ENCODE measurements around the gene CHCHD10. TPM values are rescaled to one million over a fixed set of nuclear protein-coding genes. Genes with fewer than 3 reads are reported as not detected.

Gene CHCHD10
- total and polyA plus RNA-seq, 4 donors = 16.6 to 174 (median 82.5) TPM

DNA sequence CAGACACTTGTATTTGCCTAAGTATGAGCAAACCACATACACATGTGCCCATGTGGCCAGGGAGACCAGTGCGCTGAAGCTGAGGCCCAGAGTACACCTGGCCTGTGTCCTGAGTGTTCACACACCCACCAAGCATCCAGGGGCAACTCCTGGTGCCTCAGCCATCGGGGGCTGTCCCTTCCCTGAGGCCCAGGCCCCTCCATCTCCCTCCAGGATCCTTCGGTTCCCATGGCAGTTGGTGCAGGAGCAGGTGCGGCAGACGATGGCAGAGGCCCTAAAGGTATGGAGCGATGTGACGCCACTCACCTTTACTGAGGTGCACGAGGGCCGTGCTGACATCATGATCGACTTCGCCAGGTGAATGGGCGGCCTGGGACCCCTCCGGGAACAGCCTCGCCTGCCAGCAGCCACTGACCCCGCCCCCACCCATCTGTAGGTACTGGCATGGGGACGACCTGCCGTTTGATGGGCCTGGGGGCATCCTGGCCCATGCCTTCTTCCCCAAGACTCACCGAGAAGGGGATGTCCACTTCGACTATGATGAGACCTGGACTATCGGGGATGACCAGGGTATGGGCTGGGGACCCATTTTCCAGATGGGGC lies 12.5 kb upstream of the CHCHD10 start:
- ATAC-seq (ENCODE audit: insufficient read depth, low FRiP score) = no peak
- H3K9me3 ChIP-seq (ENCODE audit: control insufficient read depth in 4 of 4, insufficient read depth in 3 of 4, low read length in 3 of 4) = no peaks in the 10 kb centered on the region
- 93 to 96% methylated on average over 20 of the region's 20 CpGs for WGBS, 2 donors
- H3K9ac ChIP-seq (ENCODE audit: insufficient read depth in 1 of 2, low read length in 2 of 2) = no peak overlapping the region
- TF ChIP-seq, protein P1, sequence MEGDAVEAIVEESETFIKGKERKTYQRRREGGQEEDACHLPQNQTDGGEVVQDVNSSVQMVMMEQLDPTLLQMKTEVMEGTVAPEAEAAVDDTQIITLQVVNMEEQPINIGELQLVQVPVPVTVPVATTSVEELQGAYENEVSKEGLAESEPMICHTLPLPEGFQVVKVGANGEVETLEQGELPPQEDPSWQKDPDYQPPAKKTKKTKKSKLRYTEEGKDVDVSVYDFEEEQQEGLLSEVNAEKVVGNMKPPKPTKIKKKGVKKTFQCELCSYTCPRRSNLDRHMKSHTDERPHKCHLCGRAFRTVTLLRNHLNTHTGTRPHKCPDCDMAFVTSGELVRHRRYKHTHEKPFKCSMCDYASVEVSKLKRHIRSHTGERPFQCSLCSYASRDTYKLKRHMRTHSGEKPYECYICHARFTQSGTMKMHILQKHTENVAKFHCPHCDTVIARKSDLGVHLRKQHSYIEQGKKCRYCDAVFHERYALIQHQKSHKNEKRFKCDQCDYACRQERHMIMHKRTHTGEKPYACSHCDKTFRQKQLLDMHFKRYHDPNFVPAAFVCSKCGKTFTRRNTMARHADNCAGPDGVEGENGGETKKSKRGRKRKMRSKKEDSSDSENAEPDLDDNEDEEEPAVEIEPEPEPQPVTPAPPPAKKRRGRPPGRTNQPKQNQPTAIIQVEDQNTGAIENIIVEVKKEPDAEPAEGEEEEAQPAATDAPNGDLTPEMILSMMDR (IDR thresholded peaks at IDR 0.05; ENCODE audit: control extremely low read depth, extremely low read depth) = no peak
- no peaks in the 10 kb centered on the region for H3K27me3 ChIP-seq (ENCODE audit: control insufficient read depth in 3 of 3, insufficient read depth in 3 of 3, low read length in 2 of 3)
- peaks cover 0 to 1% (median 0%) of the 10 kb centered on the region in 5 donors for H3K4me1 ChIP-seq (ENCODE audit: control insufficient read depth in 5 of 5, insufficient read depth in 5 of 5, low read length in 5 of 5)
- DNase-seq = no peak
- no peak overlapping the region for H3K4me3 ChIP-seq
- H3K27ac ChIP-seq (ENCODE audit: low read depth in 1 of 2, low read length in 1 of 2) = no peak overlapping the region
- no peaks in the 10 kb centered on the region for H3K36me3 ChIP-seq (ENCODE audit: control insufficient read depth in 4 of 4, insufficient read depth in 4 of 4, low read length in 4 of 4)

DNA sequence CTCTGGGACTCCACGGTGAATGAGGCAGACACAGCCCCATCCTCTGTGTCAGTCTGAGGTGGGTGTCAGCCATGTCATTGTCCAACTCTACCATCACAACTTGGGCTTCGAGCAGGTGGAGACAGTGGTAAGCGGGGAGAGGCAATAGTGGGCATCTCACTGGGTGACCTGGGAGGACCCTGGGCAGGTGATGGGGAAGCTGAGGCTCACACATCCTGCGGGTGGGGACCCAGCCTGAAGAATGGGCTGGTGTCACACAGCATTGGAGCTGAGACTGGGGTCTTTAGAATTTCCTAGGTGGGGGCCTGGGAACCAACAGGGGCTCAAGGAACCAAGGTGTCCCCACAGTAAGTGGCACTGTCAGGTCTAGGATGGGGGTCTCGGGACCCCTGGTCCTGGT lies 12.0 kb upstream of the CHCHD10 start:
- Histone ChIP-seq H3K9me3 (ENCODE audit: control insufficient read depth in 4 of 4, insufficient read depth in 3 of 4, low read length in 3 of 4) (no peaks in the 10 kb centered on the region), H3K4me1 (ENCODE audit: control insufficient read depth in 5 of 5, insufficient read depth in 5 of 5, low read length in 5 of 5) (peaks cover 0 to 6% (median under 1%) of the 10 kb centered on the region in 5 donors), H3K27me3 (ENCODE audit: control insufficient read depth in 3 of 3, insufficient read depth in 3 of 3, low read length in 2 of 3) (no peaks in the 10 kb centered on the region), H3K36me3 (ENCODE audit: control insufficient read depth in 4 of 4, insufficient read depth in 4 of 4, low read length in 4 of 4) (no peaks in the 10 kb centered on the region), H3K9ac (ENCODE audit: insufficient read depth in 1 of 2, low read length in 2 of 2) (no peak overlapping the region), H3K4me3 (no peak overlapping the region), H3K27ac (ENCODE audit: low read depth in 1 of 2, low read length in 1 of 2) (no peak overlapping the region)
- ATAC-seq (ENCODE audit: insufficient read depth, low FRiP score) (no peak), DNase-seq (no peak)
- 90 to 95% methylated on average over 5 of the region's 5 CpGs for WGBS, 2 donors
- TF ChIP-seq, protein P1 (IDR thresholded peaks at IDR 0.05; ENCODE audit: control extremely low read depth, extremely low read depth) = no peak

DNA sequence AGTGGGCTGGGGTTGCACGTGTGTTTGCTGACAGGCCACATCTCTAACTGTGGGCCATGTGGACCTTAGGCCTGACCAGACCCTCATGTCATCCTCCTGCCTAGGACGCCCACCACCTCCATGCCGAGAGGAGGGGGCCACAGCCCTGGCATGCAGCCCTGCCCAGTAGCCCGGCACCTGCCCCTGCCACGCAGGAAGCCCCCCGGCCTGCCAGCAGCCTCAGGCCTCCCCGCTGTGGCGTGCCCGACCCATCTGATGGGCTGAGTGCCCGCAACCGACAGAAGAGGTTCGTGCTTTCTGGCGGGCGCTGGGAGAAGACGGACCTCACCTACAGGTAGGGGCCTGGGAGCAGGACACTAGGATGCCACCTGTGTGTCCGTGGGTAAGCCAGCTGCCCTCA lies 11.3 kb upstream of the CHCHD10 start:
- DNase-seq (no peak), ATAC-seq (ENCODE audit: insufficient read depth, low FRiP score) (no peak)
- TF ChIP-seq, protein P1 (IDR thresholded peaks at IDR 0.05; ENCODE audit: control extremely low read depth, extremely low read depth) = no peak
- Histone ChIP-seq H3K27ac (ENCODE audit: low read depth in 1 of 2, low read length in 1 of 2) (no peak overlapping the region), H3K9ac (ENCODE audit: insufficient read depth in 1 of 2, low read length in 2 of 2) (no peak overlapping the region), H3K4me1 (ENCODE audit: control insufficient read depth in 5 of 5, insufficient read depth in 5 of 5, low read length in 5 of 5) (peaks cover 0 to 13% (median 7%) of the 10 kb centered on the region in 5 donors), H3K9me3 (ENCODE audit: control insufficient read depth in 4 of 4, insufficient read depth in 3 of 4, low read length in 3 of 4) (no peaks in the 10 kb centered on the region), H3K4me3 (no peak overlapping the region), H3K27me3 (ENCODE audit: control insufficient read depth in 3 of 3, insufficient read depth in 3 of 3, low read length in 2 of 3) (no peaks in the 10 kb centered on the region), H3K36me3 (ENCODE audit: control insufficient read depth in 4 of 4, insufficient read depth in 4 of 4, low read length in 4 of 4) (no peaks in the 10 kb centered on the region)
- whole genome bisulfite sequencing, 2 donors = 95% methylated on average over 16 of the region's 16 CpGs

DNA sequence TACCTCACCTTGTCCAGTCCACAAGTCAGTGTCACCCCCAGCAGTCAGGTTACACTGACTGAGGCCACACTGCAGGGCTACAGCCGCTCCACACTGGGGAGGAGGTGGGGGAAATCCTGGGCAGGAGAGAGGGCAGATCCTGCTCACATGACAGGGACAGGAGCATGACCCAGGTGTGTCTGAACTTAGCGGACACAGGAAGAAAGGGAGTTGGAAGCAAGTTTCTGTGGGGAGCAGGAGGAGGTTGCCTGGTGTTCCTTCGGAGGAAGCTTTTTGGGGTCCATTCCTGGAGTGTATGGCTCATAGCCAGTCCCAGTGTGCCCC lies 10.8 kb upstream of the CHCHD10 start:
- TF ChIP-seq, protein P1 (IDR thresholded peaks at IDR 0.05; ENCODE audit: control extremely low read depth, extremely low read depth) = no peak
- no peak for DNase-seq
- peaks cover 0 to 18% (median 10%) of the 10 kb centered on the region in 5 donors for H3K4me1 ChIP-seq (ENCODE audit: control insufficient read depth in 5 of 5, insufficient read depth in 5 of 5, low read length in 5 of 5)

More for the DNA sequence above, 10.8 kb upstream of the CHCHD10 start:
- H3K9ac ChIP-seq (ENCODE audit: insufficient read depth in 1 of 2, low read length in 2 of 2) = no peak overlapping the region
- 79 to 87% methylated on average over 3 of the region's 3 CpGs for WGBS, 2 donors
- H3K9me3 ChIP-seq (ENCODE audit: control insufficient read depth in 4 of 4, insufficient read depth in 3 of 4, low read length in 3 of 4) = no peaks in the 10 kb centered on the region
- H3K27ac ChIP-seq (ENCODE audit: low read depth in 1 of 2, low read length in 1 of 2) = no peak overlapping the region
- no peaks in the 10 kb centered on the region for H3K27me3 ChIP-seq (ENCODE audit: control insufficient read depth in 3 of 3, insufficient read depth in 3 of 3, low read length in 2 of 3)
- no peak overlapping the region for H3K4me3 ChIP-seq
- no peaks in the 10 kb centered on the region for H3K36me3 ChIP-seq (ENCODE audit: control insufficient read depth in 4 of 4, insufficient read depth in 4 of 4, low read length in 4 of 4)
- no peak for ATAC-seq (ENCODE audit: insufficient read depth, low FRiP score)

All from lung (tissue), 12 donors.